GM23338 (cell line): ENCODE data around the gene C2orf81. TPM values are rescaled to one million over a fixed set of nuclear protein-coding genes. Genes with fewer than 3 reads are reported as not detected.

Experiments used
- ATAC-seq: fragments of 200-7000 bp; cut with Tn5 transposase; 3 replicates; pipeline ENCODE4 v1.9.1; 2020
- DNase-seq: peaks from one replicate; pipeline ENCODE4 v3.0.0-alpha.2; 2015; ENCODE audit warnings: low spot score
- H2AFZ ChIP-seq: fragments of 200-600 bp; sonication (generic); 2 replicates; pipeline ENCODE4 v1.8.0; 2016; ENCODE audit warnings: antibody characterized with exemption, mild to moderate bottlenecking, moderate library complexity
- H3F3A ChIP-seq: fragments of 200-600 bp; sonication (generic); replicated peaks from 2 replicates; pipeline ENCODE4 v1.8.0; 2017; ENCODE audit warnings: antibody characterized with exemption, mixed run types, low read depth
- H3K27ac ChIP-seq: fragments of 200-600 bp; sonication (generic); 2 replicates; pipeline ENCODE4 v1.6.1; 2016; ENCODE audit warnings: low read depth
- H3K27me3 ChIP-seq: fragments of 200-600 bp; sonication (generic); 2 replicates; pipeline ENCODE4 v1.8.0; 2016; ENCODE audit warnings: mild to moderate bottlenecking, mixed run types, moderate library complexity; ENCODE audit not compliant: insufficient read depth
- H3K36me3 ChIP-seq: fragments of 200-600 bp; sonication (generic); 2 replicates; pipeline ENCODE4 v1.8.0; 2016; ENCODE audit warnings: mild to moderate bottlenecking; ENCODE audit not compliant: insufficient read depth
- H3K4me1 ChIP-seq: fragments of 200-600 bp; sonication (generic); 2 replicates; pipeline ENCODE4 v1.8.0; 2016; ENCODE audit warnings: mild to moderate bottlenecking, moderate library complexity; ENCODE audit not compliant: insufficient read depth
- H3K4me2 ChIP-seq: fragments of 200-600 bp; sonication (generic); 2 replicates; pipeline ENCODE4 v1.7.1; 2017; ENCODE audit warnings: mixed run types
- H3K4me3 ChIP-seq: fragments of 200-600 bp; sonication (generic); 2 replicates; pipeline ENCODE4 v1.6.1; 2016; ENCODE audit warnings: mixed run types
- H3K79me2 ChIP-seq: fragments of 200-600 bp; sonication (generic); replicated peaks from 2 replicates; pipeline ENCODE4 v1.8.0; 2017; ENCODE audit warnings: mild to moderate bottlenecking; ENCODE audit not compliant: insufficient read depth
- H3K9me2 ChIP-seq: fragments of 200-600 bp; sonication (generic); 2 replicates; pipeline ENCODE4 v1.8.0; 2017; ENCODE audit not compliant: insufficient read depth
- H4K20me1 ChIP-seq: fragments of 200-600 bp; sonication (generic); replicated peaks from 2 replicates; pipeline ENCODE4 v1.8.0; 2017; ENCODE audit warnings: mild to moderate bottlenecking; ENCODE audit not compliant: insufficient read depth
- H3K27ac Mint-ChIP-seq: 2 replicates; pipeline ENCODE4 v1.8.0; 2020; ENCODE audit warnings: inconsistent platforms, mild to moderate bottlenecking, moderate library complexity, mixed read lengths
- H3K27me3 Mint-ChIP-seq: 3 replicates; pipeline ENCODE4 v1.8.0; 2022; ENCODE audit warnings: low read depth, mild to moderate bottlenecking, moderate library complexity, mixed read lengths, inconsistent platforms; ENCODE audit not compliant: insufficient read depth, poor library complexity
- H3K36me3 Mint-ChIP-seq: 3 replicates; pipeline ENCODE4 v1.8.0; 2021; ENCODE audit warnings: low read depth, mild to moderate bottlenecking, inconsistent platforms, moderate library complexity, mixed read lengths
- H3K4me1 Mint-ChIP-seq: 3 replicates; pipeline ENCODE4 v1.8.0; 2020; ENCODE audit warnings: mild to moderate bottlenecking, inconsistent platforms, mixed read lengths
- H3K4me3 Mint-ChIP-seq: 3 replicates; pipeline ENCODE4 v1.8.0; 2021; ENCODE audit warnings: moderate library complexity, mild to moderate bottlenecking, inconsistent platforms, mixed read lengths
- H3K9me3 Mint-ChIP-seq: 3 replicates; pipeline ENCODE4 v1.8.0; 2020; ENCODE audit warnings: moderate library complexity, mild to moderate bottlenecking, inconsistent platforms, mixed read lengths
- CREB1 ChIP-seq: fragments of 250-450 bp; sonication (Bioruptor Pico); IDR thresholded peaks from 2 replicates; pipeline ENCODE4 v1.5.0; 2020; ENCODE audit warnings: low read depth, mild to moderate bottlenecking, moderate library complexity
- CTCF ChIP-seq, 2 experiments: fragments of 200-600 bp in 1 of 2; sonication (generic) in 1 of 2; conservative IDR thresholded peaks; 2 replicates each; pipeline versions ENCODE4 v1.5.1 to v1.6.1; 2016 to 2017; ENCODE audit warnings: antibody characterized with exemption in 2 of 2, low read depth in 2 of 2, mild to moderate bottlenecking in 2 of 2, moderate library complexity in 1 of 2
- ETS1 ChIP-seq: IDR thresholded peaks from 2 replicates; pipeline ENCODE4 v1.6.1; 2016; ENCODE audit warnings: antibody characterized with exemption
- EZH2phosphoT487 ChIP-seq: fragments of 200-600 bp; sonication (generic); IDR thresholded peaks from one replicate; pipeline ENCODE4 v1.8.1; 2018; ENCODE audit warnings: antibody characterized with exemption; ENCODE audit not compliant: unreplicated experiment
- JUNB ChIP-seq: IDR thresholded peaks from one replicate; pipeline ENCODE4 v1.6.1; 2016; ENCODE audit warnings: antibody characterized with exemption; ENCODE audit not compliant: unreplicated experiment
- NANOG ChIP-seq: IDR thresholded peaks from 2 replicates; pipeline ENCODE4 v1.6.1; 2016; ENCODE audit warnings: antibody characterized with exemption, borderline replicate concordance
- REST ChIP-seq: IDR thresholded peaks from one replicate; pipeline ENCODE4 v1.6.1; 2018; ENCODE audit warnings: antibody characterized with exemption; ENCODE audit not compliant: unreplicated experiment
- STAT1 ChIP-seq: IDR thresholded peaks from one replicate; pipeline ENCODE4 v1.6.1; 2016; ENCODE audit warnings: antibody characterized with exemption; ENCODE audit not compliant: unreplicated experiment
- ZNF114 ChIP-seq: fragments of 250-450 bp; sonication (Bioruptor Pico); IDR thresholded peaks from 2 replicates; pipeline ENCODE4 v1.5.0; 2020; ENCODE audit warnings: mild to moderate bottlenecking, moderate library complexity
- ZNF331 ChIP-seq: fragments of 250-450 bp; sonication (Bioruptor Pico); IDR thresholded peaks from 2 replicates; pipeline ENCODE4 v1.5.0; 2020; ENCODE audit warnings: low read depth, mild to moderate bottlenecking, moderate library complexity
- ZNF462 ChIP-seq: fragments of 250-450 bp; sonication (Bioruptor Pico); IDR thresholded peaks from 2 replicates; pipeline ENCODE4 v1.5.0; 2020; ENCODE audit warnings: mild to moderate bottlenecking, moderate library complexity
- polyA plus RNA-seq: library from polyadenylated mRNA; unstranded; fragments of >200 nt; fragmentation: Nextera tagmentation; extraction: Ambion mirVana; gene quantifications from 2 replicates; pipeline ENCODE4 v1.2.1, GENCODE V29; 2016
- total RNA-seq: library from RNA; depleted of rRNA; stranded (reverse); fragments of >200 nt; shearing (Covaris generic); gene quantifications from 2 replicates; pipeline ENCODE4 v1.2.3, GENCODE V29; 2014

C2orf81 gene
- total and polyA plus RNA-seq, 2 experiments from 2014 or later = 3.8 to 4.6 TPM

- Mint-ChIP-seq H3K4me3 (no peak overlapping the region), H3K36me3 (peaks cover 73% of the 10 kb centered on the region), H3K4me1 (peaks cover 2% of the 10 kb centered on the region; the same call in 1 of the 3 replicates), H3K9me3 (no peaks in the 10 kb centered on the region), H3K27ac (no peak overlapping the region), H3K27me3 (peaks cover 5% of the 10 kb centered on the region)
- peaks cover 8% of the 10 kb centered on the region; the same call in 1 of the 2 replicates for H3K36me3 ChIP-seq
- no peaks in the 10 kb centered on the region for H3K27me3 ChIP-seq
- 0 out of 2 replicates have a peak, but pooled peaks cover 7% of the 10 kb centered on the region for H3F3A ChIP-seq
- H3K9me2 ChIP-seq = no peaks in the 10 kb centered on the region
- H2AFZ ChIP-seq = no peak overlapping the region
- ATAC-seq = no peak
- DNase-seq = no peak
- peaks cover 17% of the 10 kb centered on the region for H3K79me2 ChIP-seq
- TF ChIP-seq CREB1 (CRISPR knock-in tag) (no peak), EZH2phosphoT487 (no peak), NANOG (no peak), CTCF (conservative IDR thresholded peaks at IDR 0.05; ENCODE audit: low read depth in 2 of 2) (no peak), ZNF114 (CRISPR knock-in tag) (no peak), ETS1 (no peak), STAT1 (no peak), JUNB (no peak), ZNF462 (CRISPR knock-in tag) (no peak), ZNF331 (CRISPR knock-in tag) (no peak), REST (no peak)
- no peaks in the 10 kb centered on the region for H3K4me1 ChIP-seq
- H3K4me2 ChIP-seq = no peak overlapping the region
- H4K20me1 ChIP-seq = peaks cover 16% of the 10 kb centered on the region
- no peak overlapping the region for H3K27ac ChIP-seq
- no peak overlapping the region for H3K4me3 ChIP-seq
Observed at GRCh38 chr2:74430502-74430901, 9.1 kb upstream of the C2orf81 start.
